ENCODE measurements around the gene MT1M.

The MT1M gene

DNA sequence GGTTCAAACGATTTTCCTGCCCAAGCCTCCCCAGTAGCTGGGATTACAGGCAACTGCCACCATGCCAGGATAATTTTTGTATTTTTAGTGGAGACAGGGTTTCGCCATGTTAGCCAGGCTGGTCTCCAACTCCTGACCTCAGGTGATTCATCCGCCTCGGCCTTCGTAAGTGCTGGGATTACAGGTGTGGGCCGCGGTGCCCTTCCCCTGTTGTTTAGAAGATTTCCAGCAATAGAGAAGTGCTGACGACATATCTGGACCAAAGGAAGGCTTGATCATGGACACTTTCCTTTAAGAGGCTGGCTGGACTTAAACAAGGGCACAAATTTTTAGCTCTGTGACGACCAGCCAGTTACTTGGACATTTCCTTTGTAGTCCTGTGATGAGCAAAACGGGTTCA lies 1.3 kb upstream of the MT1M start:
- no peak overlapping the region for H3K27ac ChIP-seq (ENCODE audit: low read depth, low read length, poor library complexity, severe bottlenecking)
- TF ChIP-seq EZH2 (IDR thresholded peaks at IDR 0.05; ENCODE audit: borderline replicate concordance, low read length): no peak
- TF ChIP-seq, protein P1, sequence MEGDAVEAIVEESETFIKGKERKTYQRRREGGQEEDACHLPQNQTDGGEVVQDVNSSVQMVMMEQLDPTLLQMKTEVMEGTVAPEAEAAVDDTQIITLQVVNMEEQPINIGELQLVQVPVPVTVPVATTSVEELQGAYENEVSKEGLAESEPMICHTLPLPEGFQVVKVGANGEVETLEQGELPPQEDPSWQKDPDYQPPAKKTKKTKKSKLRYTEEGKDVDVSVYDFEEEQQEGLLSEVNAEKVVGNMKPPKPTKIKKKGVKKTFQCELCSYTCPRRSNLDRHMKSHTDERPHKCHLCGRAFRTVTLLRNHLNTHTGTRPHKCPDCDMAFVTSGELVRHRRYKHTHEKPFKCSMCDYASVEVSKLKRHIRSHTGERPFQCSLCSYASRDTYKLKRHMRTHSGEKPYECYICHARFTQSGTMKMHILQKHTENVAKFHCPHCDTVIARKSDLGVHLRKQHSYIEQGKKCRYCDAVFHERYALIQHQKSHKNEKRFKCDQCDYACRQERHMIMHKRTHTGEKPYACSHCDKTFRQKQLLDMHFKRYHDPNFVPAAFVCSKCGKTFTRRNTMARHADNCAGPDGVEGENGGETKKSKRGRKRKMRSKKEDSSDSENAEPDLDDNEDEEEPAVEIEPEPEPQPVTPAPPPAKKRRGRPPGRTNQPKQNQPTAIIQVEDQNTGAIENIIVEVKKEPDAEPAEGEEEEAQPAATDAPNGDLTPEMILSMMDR (IDR thresholded peaks at IDR 0.05; ENCODE audit: low read length): no peak
- H3K4me1 ChIP-seq (ENCODE audit: insufficient read depth, low read length, severe bottlenecking): no peaks in the 10 kb centered on the region
- H2AFZ ChIP-seq (ENCODE audit: low read length): no peak overlapping the region
- no peaks in the 10 kb centered on the region for H3K9me2 ChIP-seq (ENCODE audit: low read depth, low read length)
- H3K9ac ChIP-seq (ENCODE audit: low read length): no peak overlapping the region
- no peaks in the 10 kb centered on the region for H3K36me3 ChIP-seq (ENCODE audit: insufficient read depth, low read length)
- no peaks in the 10 kb centered on the region for H3K9me3 ChIP-seq (ENCODE audit: low read length)
- H3K27me3 ChIP-seq (ENCODE audit: insufficient read depth, low read length): no peaks in the 10 kb centered on the region
- no peaks in the 10 kb centered on the region for H4K20me1 ChIP-seq (ENCODE audit: insufficient read depth, low read length)
- H3K79me2 ChIP-seq (ENCODE audit: insufficient read depth, low read length): no peaks in the 10 kb centered on the region
- H3F3A ChIP-seq (ENCODE audit: insufficient read depth, low read length): no peaks in the 10 kb centered on the region
- H3K4me3 ChIP-seq (ENCODE audit: low read depth, low read length, poor library complexity, severe bottlenecking): no peak overlapping the region
- no peak overlapping the region for H3K4me2 ChIP-seq (ENCODE audit: low read length)

DNA sequence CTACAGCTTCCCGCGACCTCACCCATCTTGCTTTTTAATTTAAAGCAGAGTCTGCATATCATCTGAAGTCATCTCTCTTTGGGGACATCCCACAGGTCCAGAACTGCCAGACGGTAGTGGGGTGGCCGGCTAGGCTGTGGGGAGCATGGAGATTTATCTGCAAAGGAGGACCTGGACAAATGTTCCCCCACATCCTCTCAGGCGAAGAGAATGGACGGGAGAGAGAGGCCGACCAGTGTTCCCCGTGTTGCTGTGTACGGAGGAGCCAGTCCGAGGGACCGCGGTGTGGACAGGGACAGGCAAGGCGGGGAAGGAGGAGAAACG lies 665 bp upstream of the MT1M start:
- no peaks in the 10 kb centered on the region for H3K9me2 ChIP-seq (ENCODE audit: low read depth, low read length)
- no peaks in the 10 kb centered on the region for H3K4me1 ChIP-seq (ENCODE audit: insufficient read depth, low read length, severe bottlenecking)
- no peak overlapping the region for H3K27ac ChIP-seq (ENCODE audit: low read depth, low read length, poor library complexity, severe bottlenecking)
- no peaks in the 10 kb centered on the region for H3K36me3 ChIP-seq (ENCODE audit: insufficient read depth, low read length)
- H3K4me2 ChIP-seq (ENCODE audit: low read length): no peak overlapping the region
- no peak overlapping the region for H2AFZ ChIP-seq (ENCODE audit: low read length)
- no peaks in the 10 kb centered on the region for H4K20me1 ChIP-seq (ENCODE audit: insufficient read depth, low read length)
- TF ChIP-seq, protein P1 (IDR thresholded peaks at IDR 0.05; ENCODE audit: low read length): no peak
- TF ChIP-seq EZH2 (IDR thresholded peaks at IDR 0.05; ENCODE audit: borderline replicate concordance, low read length): no peak
- no peaks in the 10 kb centered on the region for H3K27me3 ChIP-seq (ENCODE audit: insufficient read depth, low read length)
- H3F3A ChIP-seq (ENCODE audit: insufficient read depth, low read length): no peaks in the 10 kb centered on the region
- no peaks in the 10 kb centered on the region for H3K79me2 ChIP-seq (ENCODE audit: insufficient read depth, low read length)
- no peaks in the 10 kb centered on the region for H3K9me3 ChIP-seq (ENCODE audit: low read length)
- H3K4me3 ChIP-seq (ENCODE audit: low read depth, low read length, poor library complexity, severe bottlenecking): no peak overlapping the region
- no peak overlapping the region for H3K9ac ChIP-seq (ENCODE audit: low read length)

DNA sequence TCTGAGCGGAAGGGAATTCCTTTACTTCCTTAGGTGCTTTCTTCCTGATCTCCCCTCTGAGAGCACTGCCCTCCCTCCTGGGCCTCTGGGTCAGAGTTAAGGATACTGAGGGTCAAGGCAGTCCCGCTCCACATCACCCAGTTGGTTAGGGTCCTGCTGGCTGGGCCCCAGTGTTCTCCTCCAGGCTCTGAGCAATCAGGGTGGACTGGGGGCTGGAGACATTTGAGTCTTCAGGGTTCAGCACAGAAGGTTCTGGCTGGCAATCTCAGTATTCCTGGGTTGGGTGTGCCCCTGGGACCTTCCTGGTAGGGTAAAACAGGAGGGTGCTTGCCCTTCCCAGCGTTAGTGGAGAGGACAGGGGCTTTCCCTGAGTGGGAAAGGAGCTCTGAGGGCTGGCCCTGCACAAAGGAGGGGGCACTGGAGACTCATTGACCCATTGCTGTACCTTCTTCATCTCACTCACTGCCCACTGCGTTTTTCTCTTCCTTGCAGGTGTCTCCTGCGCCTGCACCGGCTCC lies 448 bp downstream of the MT1M start:
- H3K4me3 ChIP-seq (ENCODE audit: low read depth, low read length, poor library complexity, severe bottlenecking): no peak overlapping the region

More for the DNA sequence above, 448 bp downstream of the MT1M start:
- Histone ChIP-seq H3K79me2 (ENCODE audit: insufficient read depth, low read length) (no peaks in the 10 kb centered on the region), H3K4me2 (ENCODE audit: low read length) (no peak overlapping the region), H2AFZ (ENCODE audit: low read length) (no peak overlapping the region), H3K9me2 (ENCODE audit: low read depth, low read length) (no peaks in the 10 kb centered on the region), H3K36me3 (ENCODE audit: insufficient read depth, low read length) (no peaks in the 10 kb centered on the region), H3K27me3 (ENCODE audit: insufficient read depth, low read length) (no peaks in the 10 kb centered on the region), H3K9ac (ENCODE audit: low read length) (no peak overlapping the region), H3F3A (ENCODE audit: insufficient read depth, low read length) (no peaks in the 10 kb centered on the region), H4K20me1 (ENCODE audit: insufficient read depth, low read length) (no peaks in the 10 kb centered on the region), H3K4me1 (ENCODE audit: insufficient read depth, low read length, severe bottlenecking) (no peaks in the 10 kb centered on the region), H3K9me3 (ENCODE audit: low read length) (no peaks in the 10 kb centered on the region), H3K27ac (ENCODE audit: low read depth, low read length, poor library complexity, severe bottlenecking) (no peak overlapping the region)
- TF ChIP-seq, protein P1 (IDR thresholded peaks at IDR 0.05; ENCODE audit: low read length): no peak
- no peak for TF ChIP-seq EZH2 (IDR thresholded peaks at IDR 0.05; ENCODE audit: borderline replicate concordance, low read length)
